ENCODE measurements around the gene SRP68.

DNA sequence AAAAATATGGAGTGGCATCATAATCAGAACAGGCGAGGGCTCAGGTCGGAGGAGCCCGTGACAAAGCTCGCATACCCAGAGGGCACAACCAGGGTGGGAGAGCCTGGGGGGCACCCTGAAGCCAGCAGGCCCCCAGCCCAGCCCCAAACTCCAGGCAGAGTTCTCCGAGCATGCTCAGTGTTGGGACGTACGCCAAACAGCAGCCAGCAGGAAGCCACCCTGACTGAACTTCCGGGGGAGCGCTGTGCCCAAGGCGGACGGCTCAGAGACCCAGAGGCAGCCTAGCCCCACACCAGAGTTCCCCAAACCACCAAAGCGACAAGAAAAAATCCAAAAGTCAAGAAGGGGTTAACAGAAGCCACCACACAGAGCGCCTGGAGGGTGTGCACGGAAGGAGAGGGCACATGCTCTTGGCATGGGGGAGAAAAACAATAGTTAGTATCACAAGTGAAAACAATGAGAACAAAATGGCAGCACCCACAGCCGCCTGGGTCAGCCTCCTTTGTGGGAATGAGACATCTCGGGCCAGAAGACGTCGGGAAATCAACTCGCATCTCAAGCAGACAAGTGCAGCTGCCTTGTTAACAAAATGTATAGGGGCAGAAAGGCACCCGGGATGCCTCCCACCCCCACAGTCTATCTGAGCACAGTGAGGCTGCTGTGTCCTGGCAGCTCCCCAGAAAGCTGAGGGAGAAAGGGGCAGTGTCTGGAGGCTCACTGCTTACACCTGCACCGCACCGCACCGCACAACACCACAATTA lies 19.4 kb upstream of the SRP68 start:
- TF ChIP-seq EZH2phosphoT487 (IDR thresholded peaks at IDR 0.05) (no peak), EZH2 (IDR thresholded peaks at IDR 0.05) (no peak)
- TF ChIP-seq, protein P1, sequence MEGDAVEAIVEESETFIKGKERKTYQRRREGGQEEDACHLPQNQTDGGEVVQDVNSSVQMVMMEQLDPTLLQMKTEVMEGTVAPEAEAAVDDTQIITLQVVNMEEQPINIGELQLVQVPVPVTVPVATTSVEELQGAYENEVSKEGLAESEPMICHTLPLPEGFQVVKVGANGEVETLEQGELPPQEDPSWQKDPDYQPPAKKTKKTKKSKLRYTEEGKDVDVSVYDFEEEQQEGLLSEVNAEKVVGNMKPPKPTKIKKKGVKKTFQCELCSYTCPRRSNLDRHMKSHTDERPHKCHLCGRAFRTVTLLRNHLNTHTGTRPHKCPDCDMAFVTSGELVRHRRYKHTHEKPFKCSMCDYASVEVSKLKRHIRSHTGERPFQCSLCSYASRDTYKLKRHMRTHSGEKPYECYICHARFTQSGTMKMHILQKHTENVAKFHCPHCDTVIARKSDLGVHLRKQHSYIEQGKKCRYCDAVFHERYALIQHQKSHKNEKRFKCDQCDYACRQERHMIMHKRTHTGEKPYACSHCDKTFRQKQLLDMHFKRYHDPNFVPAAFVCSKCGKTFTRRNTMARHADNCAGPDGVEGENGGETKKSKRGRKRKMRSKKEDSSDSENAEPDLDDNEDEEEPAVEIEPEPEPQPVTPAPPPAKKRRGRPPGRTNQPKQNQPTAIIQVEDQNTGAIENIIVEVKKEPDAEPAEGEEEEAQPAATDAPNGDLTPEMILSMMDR (IDR thresholded peaks at IDR 0.05), result no peak

All from neural progenitor cell (in vitro differentiated cells).